T-helper 1 cell treated with Interleukin-12 subunit alpha and Interleukin-12 subunit beta and Interleukin-4 antibody, amounts not matched to agents 30 μg/mL and 1 μg/mL, for 36 hours (primary cell): Measurements from ENCODE around the gene ATP9B.

Experiments used
- H3K27ac Mint-ChIP-seq: one replicate; pipeline ENCODE4 v1.8.0; 2021; ENCODE audit warnings: mild to moderate bottlenecking, mixed read lengths
- H3K27me3 Mint-ChIP-seq: one replicate; pipeline ENCODE4 v1.8.0; 2021; ENCODE audit warnings: low read depth, mixed read lengths
- H3K36me3 Mint-ChIP-seq: one replicate; pipeline ENCODE4 v1.8.0; 2021; ENCODE audit warnings: low read depth, mixed read lengths
- H3K4me1 Mint-ChIP-seq: one replicate; pipeline ENCODE4 v1.8.0; 2021; ENCODE audit warnings: low read depth, mixed read lengths
- H3K4me3 Mint-ChIP-seq: one replicate; pipeline ENCODE4 v1.8.0; 2021; ENCODE audit warnings: mild to moderate bottlenecking, moderate library complexity, mixed read lengths
- H3K9me3 Mint-ChIP-seq: one replicate; pipeline ENCODE4 v1.8.0; 2021; ENCODE audit warnings: mixed read lengths

The ATP9B gene

DNA sequence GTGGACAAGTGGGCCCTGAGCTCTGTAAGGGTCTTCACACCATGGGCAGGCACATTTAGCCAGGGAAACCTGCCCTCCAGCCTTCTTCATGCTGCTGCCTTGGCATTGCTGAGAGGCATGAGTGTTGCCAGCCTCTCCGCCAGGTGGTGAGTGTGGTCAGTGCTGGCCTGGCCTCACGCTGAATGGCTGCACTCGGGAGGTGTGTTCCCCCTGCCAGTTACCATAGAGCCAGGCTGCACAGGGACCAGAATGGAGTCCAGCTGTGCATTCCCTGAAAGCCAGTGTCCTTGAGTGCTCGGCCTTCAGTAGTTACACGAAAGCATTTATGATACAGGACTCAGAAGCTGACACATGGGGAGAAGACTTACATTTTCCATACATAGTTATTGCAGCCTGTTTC is 139.7 kb downstream of the ATP9B start:
- no peaks in the 10 kb centered on the region for H3K4me1 Mint-ChIP-seq
- no peak overlapping the region for H3K4me3 Mint-ChIP-seq
- peaks cover 5% of the 10 kb centered on the region for H3K36me3 Mint-ChIP-seq
- H3K27ac Mint-ChIP-seq: no peak overlapping the region
- H3K27me3 Mint-ChIP-seq: no peaks in the 10 kb centered on the region
- no peaks in the 10 kb centered on the region for H3K9me3 Mint-ChIP-seq

DNA sequence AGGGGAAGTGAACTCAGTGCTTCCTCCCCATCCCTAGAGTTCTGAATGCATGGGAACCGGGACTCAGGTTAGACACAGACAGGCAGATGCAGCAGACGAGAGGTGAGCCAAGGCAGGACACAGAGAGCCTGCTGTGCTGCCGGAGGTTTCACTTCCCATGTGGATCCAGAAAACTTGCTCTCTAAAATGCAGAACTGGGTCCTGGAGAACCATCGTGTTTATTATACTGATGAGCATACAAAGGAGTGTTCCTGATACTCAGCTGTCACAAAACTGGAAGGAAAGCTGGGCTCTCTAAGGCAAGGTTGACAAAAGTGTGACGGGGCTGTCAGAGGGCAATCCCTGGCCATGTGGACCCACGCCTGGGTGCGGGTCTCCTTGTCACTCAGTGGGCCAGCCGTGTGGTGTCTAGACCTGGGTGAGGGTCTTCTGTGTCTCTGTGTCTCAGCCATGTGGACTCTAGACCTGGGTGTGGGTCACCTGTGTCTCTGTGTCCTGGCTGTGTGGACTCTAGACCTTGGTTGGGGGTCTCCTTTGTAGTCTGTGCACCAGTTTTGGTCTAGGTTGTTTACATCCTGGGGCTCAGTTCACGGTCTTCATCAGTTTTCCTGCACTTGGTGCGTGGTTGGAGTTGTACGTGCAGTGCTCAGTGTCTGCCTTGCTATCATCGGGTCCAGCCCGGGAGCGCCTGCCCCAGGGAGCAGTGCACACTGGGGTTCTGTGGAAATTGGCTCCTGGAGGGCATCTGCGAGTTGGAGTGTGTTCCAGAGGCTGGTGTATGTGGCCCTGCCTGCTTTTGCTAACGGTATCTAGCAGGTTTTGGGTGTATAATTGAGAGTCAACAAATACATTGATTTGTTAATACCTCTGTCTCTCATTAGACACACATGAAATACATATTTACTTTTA is 141.1 kb downstream of the ATP9B start:
- Mint-ChIP-seq H3K4me3 (no peak overlapping the region), H3K27me3 (no peaks in the 10 kb centered on the region), H3K9me3 (no peaks in the 10 kb centered on the region), H3K36me3 (peaks cover 5% of the 10 kb centered on the region), H3K27ac (no peak overlapping the region), H3K4me1 (no peaks in the 10 kb centered on the region)

- H3K9me3 Mint-ChIP-seq: no peaks in the 10 kb centered on the region
- no peaks in the 10 kb centered on the region for H3K4me1 Mint-ChIP-seq
- no peak overlapping the region for H3K27ac Mint-ChIP-seq
- H3K4me3 Mint-ChIP-seq: no peak overlapping the region
- no peaks in the 10 kb centered on the region for H3K27me3 Mint-ChIP-seq
- H3K36me3 Mint-ChIP-seq: peaks cover 7% of the 10 kb centered on the region
These were observed 142.7 kb downstream of the ATP9B start for GRCh38 chr18:79211844-79212243.

GRCh38 chr18:79214056-79214455 is 144.9 kb downstream of the ATP9B start:
- no peaks in the 10 kb centered on the region for H3K4me1 Mint-ChIP-seq
- no peaks in the 10 kb centered on the region for H3K27me3 Mint-ChIP-seq
- H3K36me3 Mint-ChIP-seq: peaks cover 2% of the 10 kb centered on the region
- H3K4me3 Mint-ChIP-seq: no peak overlapping the region
- H3K27ac Mint-ChIP-seq: no peak overlapping the region
- H3K9me3 Mint-ChIP-seq: no peaks in the 10 kb centered on the region

DNA sequence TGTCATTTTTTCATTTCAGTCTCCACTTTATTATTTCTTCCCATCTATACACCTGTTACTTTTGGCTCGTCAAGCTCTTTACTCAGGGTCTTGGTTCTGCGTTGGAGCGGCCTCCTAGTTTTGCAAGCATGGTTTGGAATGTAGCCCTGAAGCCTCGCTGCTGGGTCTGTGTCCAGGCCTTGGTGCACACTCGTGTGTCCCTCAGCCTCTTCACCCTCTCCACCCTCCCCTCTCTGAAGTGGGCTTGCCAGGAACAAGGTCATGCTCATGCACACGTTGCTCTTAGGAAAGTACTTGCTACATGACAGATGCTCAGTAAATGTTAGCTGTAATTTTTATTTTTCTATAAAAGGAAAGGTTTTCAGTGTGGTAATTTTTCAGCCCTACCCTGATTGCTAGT is 147.0 kb downstream of the ATP9B start:
- Mint-ChIP-seq H3K4me1 (no peaks in the 10 kb centered on the region), H3K27ac (no peak overlapping the region), H3K9me3 (no peaks in the 10 kb centered on the region), H3K4me3 (no peak overlapping the region), H3K27me3 (no peaks in the 10 kb centered on the region), H3K36me3 (peaks cover 3% of the 10 kb centered on the region)

DNA sequence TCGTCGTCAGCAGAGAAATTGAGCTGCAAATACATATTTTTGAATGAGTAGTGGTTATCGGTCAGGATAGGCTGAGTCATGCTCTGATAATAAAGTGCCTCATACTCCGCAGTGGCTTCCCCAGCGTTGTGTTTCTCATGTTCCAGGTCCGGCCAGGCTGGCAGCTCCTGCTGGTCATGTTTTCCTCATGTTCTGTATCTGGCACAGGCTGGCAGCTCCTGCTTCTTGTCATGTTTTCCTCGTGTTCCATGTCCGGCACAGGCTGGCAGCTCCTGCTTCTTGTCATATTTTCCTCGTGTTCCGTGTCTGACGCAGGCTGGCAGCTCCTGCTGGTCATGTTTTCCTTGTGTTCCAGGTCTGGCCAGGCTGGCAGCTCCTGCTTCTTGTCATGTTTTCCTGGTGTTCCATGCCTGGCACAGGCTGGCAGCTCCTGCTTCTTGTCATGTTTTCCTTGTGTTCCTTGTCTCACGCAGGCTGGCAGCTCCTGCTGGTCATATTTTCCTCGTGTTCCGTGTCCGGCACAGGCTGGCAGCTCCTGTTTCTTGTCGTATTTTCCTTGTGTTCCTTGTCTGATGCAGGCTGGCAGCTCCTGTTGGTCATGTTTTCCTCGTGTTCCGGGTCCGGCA is 148.9 kb downstream of the ATP9B start:
- H3K4me1 Mint-ChIP-seq: no peaks in the 10 kb centered on the region

DNA sequence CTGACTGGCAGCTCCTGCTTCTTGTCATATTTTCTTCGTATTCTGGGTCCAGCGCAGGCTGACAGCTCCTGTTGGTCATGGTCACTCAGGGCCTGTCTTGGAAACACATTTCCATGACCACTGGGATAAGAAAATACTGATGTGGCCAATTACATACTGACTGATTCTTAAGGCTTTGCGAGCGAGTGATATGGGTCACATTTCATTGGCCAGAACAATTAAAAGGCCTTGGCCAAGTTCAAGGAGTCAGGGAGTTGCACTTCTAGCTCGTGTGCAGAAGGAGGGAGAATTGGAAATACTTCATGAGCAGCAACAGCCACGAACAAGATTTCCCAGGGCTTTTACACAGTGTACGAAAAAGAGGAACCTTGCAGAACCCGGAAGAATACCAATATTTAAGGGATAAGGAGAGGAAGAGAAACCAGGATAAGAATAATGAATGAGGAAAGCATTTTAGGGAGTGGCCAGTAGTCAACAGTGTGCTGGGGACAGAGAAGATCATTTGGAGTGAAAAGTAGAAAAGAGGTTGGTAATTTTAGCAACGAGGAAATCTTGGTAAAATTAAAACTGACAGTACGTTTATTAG is 149.5 kb downstream of the ATP9B start:
- Mint-ChIP-seq H3K27me3 (no peaks in the 10 kb centered on the region), H3K4me3 (no peak overlapping the region), H3K36me3 (peaks cover 3% of the 10 kb centered on the region), H3K9me3 (no peaks in the 10 kb centered on the region), H3K4me1 (no peaks in the 10 kb centered on the region), H3K27ac (no peak overlapping the region)

More for the DNA sequence above, 148.9 kb downstream of the ATP9B start:
- Mint-ChIP-seq H3K9me3 (no peaks in the 10 kb centered on the region), H3K36me3 (peaks cover 3% of the 10 kb centered on the region), H3K27ac (no peak overlapping the region), H3K27me3 (no peaks in the 10 kb centered on the region), H3K4me3 (no peak overlapping the region)

- Mint-ChIP-seq H3K4me3 (no peak overlapping the region), H3K36me3 (peaks cover 3% of the 10 kb centered on the region), H3K4me1 (no peaks in the 10 kb centered on the region), H3K27ac (no peak overlapping the region), H3K9me3 (no peaks in the 10 kb centered on the region), H3K27me3 (no peaks in the 10 kb centered on the region)
These were observed 151.9 kb downstream of the ATP9B start for GRCh38 chr18:79221136-79221535.

- no peak overlapping the region for H3K27ac Mint-ChIP-seq
- no peaks in the 10 kb centered on the region for H3K9me3 Mint-ChIP-seq
- no peaks in the 10 kb centered on the region for H3K4me1 Mint-ChIP-seq
- H3K4me3 Mint-ChIP-seq: no peak overlapping the region
- H3K27me3 Mint-ChIP-seq: no peaks in the 10 kb centered on the region
- H3K36me3 Mint-ChIP-seq: peaks cover 2% of the 10 kb centered on the region
These were observed 153.6 kb downstream of the ATP9B start for GRCh38 chr18:79222790-79223189.

DNA sequence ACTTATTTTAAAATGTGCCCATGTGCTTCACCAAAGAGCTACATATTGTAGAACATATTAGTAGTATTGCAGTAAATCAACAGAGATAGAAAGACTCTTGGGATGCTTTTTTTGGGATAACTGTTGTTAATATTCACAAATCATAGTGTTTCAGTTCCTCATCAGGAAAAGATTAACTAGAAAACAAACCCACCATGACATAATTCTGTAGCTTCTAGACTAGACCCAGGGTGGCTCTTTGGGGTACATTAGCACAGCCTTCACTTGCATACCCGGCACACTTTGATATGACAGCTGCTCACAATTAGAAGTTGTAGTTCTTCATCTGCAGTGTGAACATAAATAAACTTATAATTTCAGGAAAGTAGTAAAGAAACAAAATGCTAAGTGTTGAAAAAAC is 154.2 kb downstream of the ATP9B start:
- H3K4me3 Mint-ChIP-seq: no peak overlapping the region
- no peaks in the 10 kb centered on the region for H3K27me3 Mint-ChIP-seq
- no peaks in the 10 kb centered on the region for H3K9me3 Mint-ChIP-seq
- peaks cover 2% of the 10 kb centered on the region for H3K36me3 Mint-ChIP-seq
- no peaks in the 10 kb centered on the region for H3K4me1 Mint-ChIP-seq
- H3K27ac Mint-ChIP-seq: no peak overlapping the region

- Mint-ChIP-seq H3K36me3 (peaks cover 2% of the 10 kb centered on the region), H3K4me3 (no peak overlapping the region), H3K27ac (no peak overlapping the region), H3K27me3 (no peaks in the 10 kb centered on the region), H3K9me3 (no peaks in the 10 kb centered on the region), H3K4me1 (no peaks in the 10 kb centered on the region)
These were observed 155.2 kb downstream of the ATP9B start for GRCh38 chr18:79224381-79224780.

DNA sequence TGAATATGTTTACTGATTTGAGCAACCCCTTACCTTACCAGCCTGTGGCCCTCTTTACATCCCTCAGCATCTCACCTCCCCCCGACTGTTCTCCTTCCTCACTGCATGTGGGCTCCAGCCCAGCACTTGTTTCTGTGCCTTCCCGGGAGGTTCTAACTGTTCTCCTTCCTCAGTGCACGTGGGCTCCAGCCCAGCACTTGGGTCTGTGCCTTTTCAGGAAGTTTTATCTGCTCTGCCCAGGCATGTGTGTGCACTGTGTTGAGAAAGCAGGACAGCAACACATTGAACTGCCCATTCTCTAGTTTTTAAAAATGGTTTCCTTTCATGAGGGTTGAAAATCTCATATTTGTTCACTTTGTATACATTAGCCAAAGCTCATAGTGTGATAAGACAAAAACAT is 158.4 kb downstream of the ATP9B start:
- Mint-ChIP-seq H3K36me3 (no peaks in the 10 kb centered on the region), H3K27ac (no peak overlapping the region), H3K4me3 (no peak overlapping the region), H3K27me3 (no peaks in the 10 kb centered on the region), H3K4me1 (no peaks in the 10 kb centered on the region), H3K9me3 (no peaks in the 10 kb centered on the region)

- Mint-ChIP-seq H3K4me1 (no peaks in the 10 kb centered on the region), H3K27me3 (no peaks in the 10 kb centered on the region), H3K9me3 (no peaks in the 10 kb centered on the region)
These were observed 160.2 kb downstream of the ATP9B start for GRCh38 chr18:79229431-79229830.

DNA sequence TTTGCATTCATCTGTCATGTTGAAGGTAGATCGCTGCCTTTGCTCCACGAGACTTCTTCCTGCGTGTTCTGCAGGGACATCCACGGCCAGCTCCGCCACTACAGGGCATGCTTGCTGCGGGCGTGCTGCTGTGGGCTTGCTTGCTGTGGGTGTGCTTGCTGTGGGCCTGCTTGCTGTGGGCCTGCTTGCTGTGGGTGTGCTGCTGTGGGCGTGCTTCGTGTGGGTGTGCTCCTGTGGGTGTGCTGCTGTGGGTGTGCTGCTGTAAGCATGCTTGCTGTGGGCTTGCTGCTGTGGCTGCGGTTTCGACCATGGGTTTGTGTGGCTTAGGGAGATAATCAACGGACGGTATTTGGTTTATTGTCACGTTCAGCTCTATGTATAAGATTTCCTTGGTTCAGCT is 165.2 kb downstream of the ATP9B start:
- H3K9me3 Mint-ChIP-seq: no peaks in the 10 kb centered on the region
- H3K27me3 Mint-ChIP-seq: no peaks in the 10 kb centered on the region
- no peak overlapping the region for H3K4me3 Mint-ChIP-seq
- H3K4me1 Mint-ChIP-seq: no peaks in the 10 kb centered on the region
- no peaks in the 10 kb centered on the region for H3K36me3 Mint-ChIP-seq
- H3K27ac Mint-ChIP-seq: no peak overlapping the region

More at GRCh38 chr18:79229431-79229830, 160.2 kb downstream of the ATP9B start:
- Mint-ChIP-seq H3K4me3 (no peak overlapping the region), H3K36me3 (no peaks in the 10 kb centered on the region), H3K27ac (no peak overlapping the region)

DNA sequence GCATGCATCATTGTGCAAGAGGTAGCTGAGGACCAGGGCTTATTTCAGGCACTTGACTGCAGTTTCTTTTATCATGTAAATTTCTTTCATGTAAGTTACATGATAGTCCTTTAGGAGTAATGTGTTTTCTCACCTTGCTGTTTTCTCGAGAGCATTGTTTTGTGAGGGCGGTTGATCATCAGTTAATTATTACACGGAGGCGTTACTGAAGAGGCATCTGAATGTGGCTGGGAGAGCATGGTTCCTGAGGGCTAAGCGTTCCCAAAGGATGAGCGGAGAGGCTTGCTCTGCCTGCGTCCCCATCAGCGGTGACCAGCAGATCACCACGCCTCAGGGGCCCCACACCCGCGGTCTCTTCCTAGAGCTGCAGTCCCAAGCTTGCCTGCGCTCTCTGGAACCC is 170.4 kb downstream of the ATP9B start:
- no peak overlapping the region for H3K27ac Mint-ChIP-seq
- H3K27me3 Mint-ChIP-seq: no peaks in the 10 kb centered on the region
- H3K36me3 Mint-ChIP-seq: no peaks in the 10 kb centered on the region
- H3K9me3 Mint-ChIP-seq: no peaks in the 10 kb centered on the region
- H3K4me1 Mint-ChIP-seq: no peaks in the 10 kb centered on the region
- no peak overlapping the region for H3K4me3 Mint-ChIP-seq
